Breast epithelium (tissue), 4 donors: Measurements from ENCODE around the gene STON2. TPM values are rescaled to one million over a fixed set of nuclear protein-coding genes. Genes with fewer than 3 reads are reported as not detected.

Experiments used
- DNase-seq, 2 donors: peaks; one replicate each; pipeline ENCODE4 v3.0.0-alpha.2; 2019; ENCODE audit warnings: low spot score in 2 of 2
- H3K27ac ChIP-seq, 2 donors: fragments of 200-600 bp; sonication (generic) in 1 of 2; one replicate each; pipeline ENCODE4 v1.5.1; 2016 to 2019; ENCODE audit warnings: mild to moderate bottlenecking in 1 of 2
- H3K27me3 ChIP-seq, 2 donors: fragments of 200-600 bp; sonication (generic) in 1 of 2; one replicate each; pipeline versions ENCODE4 v1.5.1 to v1.6.0; 2017 to 2019; ENCODE audit warnings: control low read depth in 1 of 2, mild to moderate bottlenecking in 1 of 2
- H3K36me3 ChIP-seq: fragments of 200-600 bp; one replicate; pipeline ENCODE4 v1.5.1; 2019
- H3K4me1 ChIP-seq, 2 donors: fragments of 200-600 bp; sonication (generic); one replicate each; pipeline ENCODE4 v1.5.1; 2016 to 2019; ENCODE audit warnings: control low read depth in 1 of 2
- H3K4me3 ChIP-seq, 3 donors: fragments of 200-600 bp; sonication (generic); 1 replicate in 2 of 3; 2 replicates in 1 of 3; pipeline ENCODE4 v1.5.1; 2016 to 2019; ENCODE audit warnings: mild to moderate bottlenecking in 3 of 3, moderate library complexity in 2 of 3
- H3K9me3 ChIP-seq, 2 donors: fragments of 200-600 bp; sonication (generic) in 1 of 2; one replicate each; pipeline ENCODE4 v1.5.1; 2016 to 2019; ENCODE audit warnings: control low read depth in 1 of 2
- POLR2A ChIP-seq: fragments of 450-650 bp; IDR thresholded peaks from one replicate; pipeline ENCODE4 v1.6.1; 2016; ENCODE audit warnings: antibody characterized with exemption, mild to moderate bottlenecking, moderate library complexity
- POLR2AphosphoS5 ChIP-seq, 3 donors: sonication (generic); formaldehyde crosslinking; IDR thresholded peaks; one replicate each; pipeline ENCODE4 v1.6.1; 2017; ENCODE audit warnings: antibody characterized with exemption in 3 of 3
- intact Hi-C: fragments of 100-400 bp; cut with DNase I; formaldehyde crosslinking; loops from one replicate; pipeline ENCODE4 v1.15.1; 2023; ENCODE audit warnings: low total_unique reads
- total RNA-seq, 3 donors: library from RNA; depleted of rRNA; stranded (reverse); fragments of >200 nt; gene quantifications; one replicate each; pipeline ENCODE4 v1.1.0, GENCODE V29; 2016
- TF ChIP-seq, protein P1 (sequence below), 3 donors: fragments of 450-650 bp; IDR thresholded peaks; one replicate each; pipeline ENCODE4 v1.5.1; 2016 to 2017; ENCODE audit warnings: antibody characterized with exemption in 3 of 3, mild to moderate bottlenecking in 3 of 3, moderate library complexity in 3 of 3

The STON2 gene
- total RNA-seq, 3 donors from 2014 or later = 24.6 to 30.2 (median 27.5) TPM

DNA sequence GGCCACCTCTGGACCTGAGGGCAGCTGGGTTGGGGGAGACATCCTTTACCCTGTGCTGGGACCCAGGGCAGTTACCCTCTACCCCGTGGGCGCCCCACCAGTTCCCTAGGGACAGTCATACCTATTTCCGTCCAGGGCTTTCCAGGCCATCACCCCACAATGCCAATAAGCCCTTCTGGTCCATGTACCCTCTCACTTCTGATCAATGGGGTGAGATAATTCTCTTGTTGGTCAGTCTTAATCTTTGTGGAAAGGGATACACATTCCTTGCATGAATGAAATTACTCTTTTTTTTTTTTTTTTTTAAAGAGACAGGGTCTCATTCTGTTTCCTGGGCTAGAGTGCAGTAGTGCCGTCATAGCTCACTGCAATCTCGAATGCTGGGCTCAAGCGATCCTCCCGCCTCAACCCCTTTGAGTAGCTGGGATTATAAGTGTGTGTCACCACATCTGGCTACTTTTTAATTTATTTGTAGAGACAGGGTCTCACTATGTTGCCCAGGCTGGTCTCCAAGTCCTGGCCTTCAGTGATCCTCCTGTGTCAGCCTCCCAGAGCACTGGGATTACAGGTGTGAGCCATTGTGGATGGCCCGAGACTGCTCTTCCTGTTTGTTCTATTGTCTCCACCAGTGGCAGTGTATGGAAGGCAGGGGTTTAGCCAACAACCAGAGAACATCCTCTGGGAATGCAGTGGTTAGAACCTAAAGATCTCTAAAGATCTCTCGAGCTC lies 46.3 kb upstream of the STON2 start:
- H3K4me1 ChIP-seq = no peaks in the 10 kb centered on the region
- H3K36me3 ChIP-seq = no peaks in the 10 kb centered on the region
- H3K9me3 ChIP-seq = no peaks in the 10 kb centered on the region
- no peak for DNase-seq
- intact Hi-C loops = loop anchor here (5.0 kb wide), 1 partner anchor 174 kb away; no protein-coding TSS in a partner anchor
- no peak for TF ChIP-seq POLR2A
- TF ChIP-seq, protein P1, sequence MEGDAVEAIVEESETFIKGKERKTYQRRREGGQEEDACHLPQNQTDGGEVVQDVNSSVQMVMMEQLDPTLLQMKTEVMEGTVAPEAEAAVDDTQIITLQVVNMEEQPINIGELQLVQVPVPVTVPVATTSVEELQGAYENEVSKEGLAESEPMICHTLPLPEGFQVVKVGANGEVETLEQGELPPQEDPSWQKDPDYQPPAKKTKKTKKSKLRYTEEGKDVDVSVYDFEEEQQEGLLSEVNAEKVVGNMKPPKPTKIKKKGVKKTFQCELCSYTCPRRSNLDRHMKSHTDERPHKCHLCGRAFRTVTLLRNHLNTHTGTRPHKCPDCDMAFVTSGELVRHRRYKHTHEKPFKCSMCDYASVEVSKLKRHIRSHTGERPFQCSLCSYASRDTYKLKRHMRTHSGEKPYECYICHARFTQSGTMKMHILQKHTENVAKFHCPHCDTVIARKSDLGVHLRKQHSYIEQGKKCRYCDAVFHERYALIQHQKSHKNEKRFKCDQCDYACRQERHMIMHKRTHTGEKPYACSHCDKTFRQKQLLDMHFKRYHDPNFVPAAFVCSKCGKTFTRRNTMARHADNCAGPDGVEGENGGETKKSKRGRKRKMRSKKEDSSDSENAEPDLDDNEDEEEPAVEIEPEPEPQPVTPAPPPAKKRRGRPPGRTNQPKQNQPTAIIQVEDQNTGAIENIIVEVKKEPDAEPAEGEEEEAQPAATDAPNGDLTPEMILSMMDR (IDR thresholded peaks at IDR 0.05) = no peak
- no peak for TF ChIP-seq POLR2AphosphoS5 (IDR thresholded peaks at IDR 0.05)
- peak overlapping the region in 1 of 2 donors; percentile 2 for H3K27ac ChIP-seq
- H3K4me3 ChIP-seq = no peak overlapping the region
- no peaks in the 10 kb centered on the region for H3K27me3 ChIP-seq

DNA sequence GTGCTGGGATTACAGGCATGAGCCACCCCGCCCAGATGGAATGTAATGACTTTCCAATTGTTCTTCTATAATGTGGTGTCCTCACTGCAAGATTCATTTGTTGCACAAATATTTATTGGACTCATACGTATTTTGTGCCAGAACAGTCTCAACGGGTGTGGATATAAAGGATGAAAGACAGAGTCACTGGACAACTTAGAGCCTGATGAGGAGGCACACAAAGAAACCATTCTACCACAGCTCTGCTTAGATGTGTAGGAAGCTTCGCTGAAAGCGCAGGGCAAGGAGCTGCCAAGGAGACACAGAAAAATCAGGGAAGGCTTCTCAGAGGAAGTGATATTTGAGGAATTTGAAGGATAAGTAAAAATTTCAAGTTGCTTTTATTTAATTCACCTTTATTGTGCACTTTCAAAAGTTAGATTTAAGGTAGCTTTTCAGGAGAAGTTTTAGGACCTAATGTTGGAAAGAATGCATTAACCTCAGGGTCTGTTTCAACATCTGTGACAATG lies 41.6 kb upstream of the STON2 start:
- Histone ChIP-seq H3K27me3 (peaks cover 0 to 11% of the 10 kb centered on the region in 2 donors), H3K9me3 (no peaks in the 10 kb centered on the region), H3K4me1 (peaks cover 0 to 7% of the 10 kb centered on the region in 2 donors), H3K36me3 (no peaks in the 10 kb centered on the region), H3K4me3 (no peak overlapping the region), H3K27ac (no peak overlapping the region)
- TF ChIP-seq POLR2AphosphoS5 (IDR thresholded peaks at IDR 0.05) (no peak), POLR2A (no peak)
- TF ChIP-seq, protein P1 (IDR thresholded peaks at IDR 0.05) = no peak
- intact Hi-C loops = no loop called here
- no peak for DNase-seq

DNA sequence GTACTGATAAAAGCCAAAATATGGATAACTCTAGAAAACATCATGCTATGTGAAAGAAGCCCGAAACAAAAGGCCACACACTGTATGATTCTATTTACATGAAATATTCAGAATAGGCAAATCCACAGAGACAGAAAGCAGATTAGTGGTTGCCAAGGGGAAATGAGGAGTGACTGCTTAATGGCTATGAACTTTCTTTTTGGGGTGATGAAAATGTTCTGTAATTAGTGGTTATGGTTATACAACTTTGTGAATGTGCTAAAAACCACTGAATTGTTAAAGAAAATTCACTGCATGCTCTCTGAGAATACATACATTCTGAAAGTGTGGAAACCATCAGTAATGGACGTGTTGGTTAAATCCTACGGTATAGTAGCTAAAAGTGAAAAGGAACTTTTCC lies 39.9 kb upstream of the STON2 start:
- no peaks in the 10 kb centered on the region for H3K36me3 ChIP-seq
- no peak for DNase-seq
- intact Hi-C loops = no loop called here
- peaks cover 0 to 11% of the 10 kb centered on the region in 2 donors for H3K27me3 ChIP-seq
- TF ChIP-seq POLR2A (no peak), POLR2AphosphoS5 (IDR thresholded peaks at IDR 0.05) (no peak)
- TF ChIP-seq, protein P1 (IDR thresholded peaks at IDR 0.05) = no peak
- H3K27ac ChIP-seq = no peak overlapping the region
- H3K4me1 ChIP-seq = peaks cover 0 to 10% of the 10 kb centered on the region in 2 donors
- no peaks in the 10 kb centered on the region for H3K9me3 ChIP-seq
- H3K4me3 ChIP-seq = no peak overlapping the region

DNA sequence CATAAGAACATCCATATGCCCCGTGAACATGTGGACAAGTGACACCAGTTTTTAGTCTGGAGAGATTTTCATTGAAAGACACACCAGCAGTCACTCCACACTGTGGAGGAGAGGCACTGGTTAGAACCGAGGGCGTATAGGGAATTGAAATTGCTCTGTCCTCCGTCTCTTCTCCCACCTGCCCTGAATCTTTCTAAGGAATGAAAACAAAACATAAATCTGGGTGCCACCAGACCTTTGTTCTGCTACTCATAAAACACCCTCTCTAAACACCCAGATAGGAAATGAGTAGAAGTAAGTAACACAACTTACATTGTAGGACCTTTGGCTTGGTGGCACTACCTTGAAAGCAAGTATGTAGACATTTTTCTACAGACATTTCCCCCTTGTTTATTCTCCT lies 37.1 kb upstream of the STON2 start:
- H3K4me1 ChIP-seq = peaks cover 0 to 10% of the 10 kb centered on the region in 2 donors
- H3K27me3 ChIP-seq = peaks cover 0 to 11% of the 10 kb centered on the region in 2 donors
- TF ChIP-seq, protein P1 (IDR thresholded peaks at IDR 0.05) = no peak
- TF ChIP-seq POLR2A (no peak), POLR2AphosphoS5 (IDR thresholded peaks at IDR 0.05) (no peak)
- DNase-seq = no peak
- intact Hi-C loops = no loop called here
- no peaks in the 10 kb centered on the region for H3K36me3 ChIP-seq
- peak overlapping the region in 1 of 3 donors; percentile 91 for H3K4me3 ChIP-seq
- no peak overlapping the region for H3K27ac ChIP-seq
- H3K9me3 ChIP-seq = no peaks in the 10 kb centered on the region
